ENCODE measurements around the gene CLCN7. TPM values are rescaled to one million over a fixed set of nuclear protein-coding genes. Genes with fewer than 3 reads are reported as not detected.

CLCN7 gene
- total RNA-seq, 1 donor, result 161 TPM

- no peak overlapping the region for H3K4me2 ChIP-seq (ENCODE audit: insufficient read depth, low read length)
- DNase-seq (ENCODE audit: insufficient read length, low spot score, missing footprints), result no peak
- no peaks in the 10 kb centered on the region for H3K4me1 ChIP-seq (ENCODE audit: insufficient read depth, low read length)
- H3K27ac ChIP-seq (ENCODE audit: low read depth, low read length), result no peak overlapping the region
- H3K36me3 ChIP-seq (ENCODE audit: insufficient read depth, low read length), result no peaks in the 10 kb centered on the region
- no peaks in the 10 kb centered on the region for H3K27me3 ChIP-seq (ENCODE audit: insufficient read depth, low read length)
- H3K9me3 ChIP-seq (ENCODE audit: low read depth, low read length), result no peaks in the 10 kb centered on the region
- H4K20me1 ChIP-seq (ENCODE audit: insufficient read depth, low read length), result peaks cover 5% of the 10 kb centered on the region
- H2AFZ ChIP-seq (ENCODE audit: low read length), result no peak overlapping the region
- H3K79me2 ChIP-seq (ENCODE audit: insufficient read depth, low read length), result no peaks in the 10 kb centered on the region
- H3K4me3 ChIP-seq (ENCODE audit: insufficient read depth, low read length), result no peak overlapping the region
- no peak for TF ChIP-seq CTCF (IDR thresholded peaks at IDR 0.05; ENCODE audit: extremely low read depth, low read depth, low read length)
Measured at GRCh38 chr16:1401758-1402154, 73.1 kb downstream of the CLCN7 start.

GRCh38 chr16:1401061-1401757, 73.6 kb downstream of the CLCN7 start:
- TF ChIP-seq CTCF (IDR thresholded peaks at IDR 0.05; ENCODE audit: extremely low read depth, low read depth, low read length), result no peak
- H3K9me3 ChIP-seq (ENCODE audit: low read depth, low read length), result no peaks in the 10 kb centered on the region
- DNase-seq (ENCODE audit: insufficient read length, low spot score, missing footprints), result no peak
- H3K27me3 ChIP-seq (ENCODE audit: insufficient read depth, low read length), result no peaks in the 10 kb centered on the region
- no peaks in the 10 kb centered on the region for H3K36me3 ChIP-seq (ENCODE audit: insufficient read depth, low read length)
- no peak overlapping the region for H3K27ac ChIP-seq (ENCODE audit: low read depth, low read length)
- H4K20me1 ChIP-seq (ENCODE audit: insufficient read depth, low read length), result peaks cover 5% of the 10 kb centered on the region
- no peak overlapping the region for H3K4me2 ChIP-seq (ENCODE audit: insufficient read depth, low read length)
- H3K4me3 ChIP-seq (ENCODE audit: insufficient read depth, low read length), result no peak overlapping the region
- no peaks in the 10 kb centered on the region for H3K4me1 ChIP-seq (ENCODE audit: insufficient read depth, low read length)
- no peaks in the 10 kb centered on the region for H3K79me2 ChIP-seq (ENCODE audit: insufficient read depth, low read length)
- no peak overlapping the region for H2AFZ ChIP-seq (ENCODE audit: low read length)

DNA sequence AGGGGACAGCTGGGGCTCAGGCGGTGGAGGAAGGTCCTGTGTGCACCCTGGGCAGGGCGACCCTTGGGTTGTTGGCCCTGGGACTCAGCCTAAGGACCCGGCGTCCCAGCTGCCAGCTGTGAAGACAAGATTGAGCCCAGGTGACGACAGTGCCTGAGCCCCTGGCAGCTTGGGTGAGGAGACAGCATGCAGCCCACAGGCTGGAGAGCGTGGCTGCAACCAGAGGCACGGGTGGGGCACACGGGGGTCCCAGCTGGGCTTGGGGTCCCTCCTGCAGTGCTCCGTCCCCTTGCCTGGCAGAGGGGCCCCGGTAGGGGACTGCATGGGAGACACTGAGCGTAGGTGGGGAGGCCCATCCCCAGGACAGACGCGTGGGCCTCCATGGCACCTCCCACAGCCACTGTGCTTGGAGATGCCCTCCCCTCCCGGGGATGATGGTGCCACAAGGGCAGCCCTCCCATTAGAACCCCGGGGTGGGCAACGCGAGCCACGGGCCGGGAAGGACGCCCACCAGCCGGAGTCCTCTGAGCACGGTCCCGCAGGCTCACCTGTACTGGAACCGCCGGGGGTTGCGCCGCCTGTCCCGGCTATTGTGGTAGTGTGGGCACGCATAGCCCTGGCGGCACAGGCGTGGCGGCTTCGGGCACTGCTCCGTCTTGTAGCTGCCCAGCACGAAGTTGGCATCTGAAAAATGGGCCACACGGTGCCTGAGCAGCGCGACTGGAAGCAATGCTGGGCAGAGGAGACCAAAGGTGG, 75.8 kb downstream of the CLCN7 start:
- Histone ChIP-seq H3K9me3 (ENCODE audit: low read depth, low read length) (no peaks in the 10 kb centered on the region), H3K27me3 (ENCODE audit: insufficient read depth, low read length) (no peaks in the 10 kb centered on the region), H3K36me3 (ENCODE audit: insufficient read depth, low read length) (no peaks in the 10 kb centered on the region), H3K4me3 (ENCODE audit: insufficient read depth, low read length) (no peak overlapping the region), H3K4me2 (ENCODE audit: insufficient read depth, low read length) (no peak overlapping the region), H3K27ac (ENCODE audit: low read depth, low read length) (no peak overlapping the region), H3K4me1 (ENCODE audit: insufficient read depth, low read length) (no peaks in the 10 kb centered on the region), H3K79me2 (ENCODE audit: insufficient read depth, low read length) (no peaks in the 10 kb centered on the region), H4K20me1 (ENCODE audit: insufficient read depth, low read length) (no peaks in the 10 kb centered on the region), H2AFZ (ENCODE audit: low read length) (no peak overlapping the region)
- no peak for TF ChIP-seq CTCF (IDR thresholded peaks at IDR 0.05; ENCODE audit: extremely low read depth, low read depth, low read length)
- DNase-seq (ENCODE audit: insufficient read length, low spot score, missing footprints), result no peak

DNA sequence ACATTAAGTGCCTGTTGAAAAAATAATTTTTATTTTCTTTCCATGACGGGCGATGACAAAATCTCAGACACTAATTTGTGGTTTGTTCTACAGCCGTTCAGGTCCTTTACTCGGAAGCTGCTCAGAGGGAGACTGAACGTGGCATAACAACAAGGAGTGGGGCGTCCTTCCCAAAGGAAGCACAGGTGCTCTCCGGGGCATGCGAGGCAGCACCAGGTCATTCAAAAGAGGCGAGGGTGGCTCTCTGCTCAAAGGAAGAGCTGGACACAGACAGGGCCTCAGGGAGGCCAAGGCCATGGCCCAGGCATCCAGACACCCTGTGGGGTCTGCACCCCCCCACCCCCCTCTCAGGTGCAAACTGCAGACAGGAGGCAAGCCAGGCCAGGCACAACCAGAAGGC, 76.5 kb downstream of the CLCN7 start:
- no peak overlapping the region for H3K4me3 ChIP-seq (ENCODE audit: insufficient read depth, low read length)
- no peak for DNase-seq (ENCODE audit: insufficient read length, low spot score, missing footprints)
- H2AFZ ChIP-seq (ENCODE audit: low read length), result no peak overlapping the region
- no peaks in the 10 kb centered on the region for H4K20me1 ChIP-seq (ENCODE audit: insufficient read depth, low read length)
- no peaks in the 10 kb centered on the region for H3K79me2 ChIP-seq (ENCODE audit: insufficient read depth, low read length)
- no peaks in the 10 kb centered on the region for H3K27me3 ChIP-seq (ENCODE audit: insufficient read depth, low read length)
- no peaks in the 10 kb centered on the region for H3K4me1 ChIP-seq (ENCODE audit: insufficient read depth, low read length)
- no peak for TF ChIP-seq CTCF (IDR thresholded peaks at IDR 0.05; ENCODE audit: extremely low read depth, low read depth, low read length)
- no peak overlapping the region for H3K4me2 ChIP-seq (ENCODE audit: insufficient read depth, low read length)
- no peak overlapping the region for H3K27ac ChIP-seq (ENCODE audit: low read depth, low read length)
- H3K36me3 ChIP-seq (ENCODE audit: insufficient read depth, low read length), result no peaks in the 10 kb centered on the region
- no peaks in the 10 kb centered on the region for H3K9me3 ChIP-seq (ENCODE audit: low read depth, low read length)
